ENCODE data around the gene DZIP1.
"Not testable (repeated sequence)": the region's sequence is repeated elsewhere in the genome, so short reads cannot be mapped to it uniquely, and the experiment has no call there.

The DZIP1 gene

DNA sequence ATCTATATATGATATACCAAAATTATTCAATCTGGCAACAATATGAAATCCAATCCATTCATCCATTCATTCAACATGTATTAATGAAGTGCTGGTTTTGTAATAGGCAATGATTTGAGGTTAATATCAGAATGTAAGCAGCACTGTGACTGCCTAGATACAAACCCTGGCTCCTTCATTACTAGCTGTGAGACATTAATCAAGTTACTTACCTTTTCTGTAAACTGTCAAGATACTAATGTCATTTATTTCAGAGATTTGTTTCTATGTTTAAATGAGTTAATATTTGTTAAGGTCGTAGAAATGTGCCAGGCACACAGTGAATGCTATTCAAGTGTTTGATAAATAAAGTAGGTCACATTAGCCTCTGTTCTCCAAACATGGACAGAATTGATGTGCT lies 51.0 kb downstream of the DZIP1 start:
- no peak for DNase-seq

- DNase-seq: no peak
Observed at GRCh38 chr13:95588721-95589120, 55.8 kb downstream of the DZIP1 start.

GRCh38 chr13:95588134-95588533 lies 56.4 kb downstream of the DZIP1 start:
- DNase-seq: no peak

- no peak for DNase-seq
Observed at GRCh38 chr13:95585867-95586266, 58.6 kb downstream of the DZIP1 start.

DNA sequence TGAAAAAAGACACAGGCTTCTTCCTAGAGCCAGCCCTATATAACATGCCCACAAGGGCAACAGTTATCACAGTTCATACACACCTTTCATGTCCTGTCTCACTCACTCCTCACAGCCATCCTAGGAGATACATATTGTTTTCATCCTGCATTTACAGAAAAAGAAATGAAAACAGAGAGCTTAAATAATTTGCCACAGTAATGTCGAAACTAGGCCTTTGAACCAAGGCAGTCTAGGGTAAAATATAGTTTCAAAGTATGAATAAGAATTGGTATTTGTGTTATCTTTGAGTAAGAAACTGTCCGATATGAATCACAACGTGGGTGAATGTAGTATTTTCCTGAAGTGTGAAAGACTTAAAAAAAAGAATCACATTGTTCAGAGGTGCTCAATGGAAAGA lies 65.2 kb downstream of the DZIP1 start:
- no peak for DNase-seq

GRCh38 chr13:95573221-95573620 lies 71.3 kb downstream of the DZIP1 start:
- no peak for DNase-seq

- DNase-seq: no peak
Observed at GRCh38 chr13:95571941-95572340, 72.6 kb downstream of the DZIP1 start.

DNA sequence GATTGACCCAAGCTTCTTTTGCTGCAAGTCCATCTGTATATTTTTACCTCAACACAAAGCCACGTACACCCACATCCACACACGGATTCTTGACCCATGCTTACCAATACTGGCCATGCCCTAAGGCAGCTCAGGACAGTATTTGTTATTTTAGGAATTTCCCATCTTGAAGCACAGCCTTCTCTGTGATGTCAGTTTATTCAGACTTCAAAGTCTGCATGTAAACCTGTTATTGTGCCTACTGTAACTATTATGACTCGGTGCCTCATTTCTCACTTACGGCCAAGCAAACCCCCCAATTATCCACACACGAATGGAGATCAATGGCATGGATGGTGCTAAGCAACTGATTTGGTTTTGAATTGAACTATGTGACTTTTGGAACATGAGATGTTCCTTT lies 74.5 kb downstream of the DZIP1 start:
- no peak for DNase-seq

GRCh38 chr13:95568131-95568530 lies 76.4 kb downstream of the DZIP1 start:
- DNase-seq: no peak

DNA sequence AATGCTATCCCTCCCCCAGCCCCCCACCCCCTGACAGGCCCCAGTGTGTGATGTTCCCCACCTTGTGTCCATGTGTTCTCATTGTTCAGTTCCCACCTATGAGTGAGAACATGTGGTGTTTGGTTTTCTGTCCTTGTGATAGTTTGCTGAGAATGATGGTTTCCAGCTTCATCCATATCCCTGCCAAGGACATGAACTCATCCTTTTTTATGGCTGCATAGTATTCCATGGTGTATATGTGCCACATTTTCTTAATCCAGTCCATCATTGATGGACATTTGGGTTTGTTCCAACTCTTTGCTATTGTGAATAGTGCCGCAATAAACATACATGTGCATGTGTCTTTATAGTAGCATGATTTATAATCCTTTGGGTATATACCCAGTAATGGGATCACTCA lies 78.7 kb downstream of the DZIP1 start:
- not testable (repeated sequence) for DNase-seq

GRCh38 chr13:95564733-95565291 lies 79.7 kb downstream of the DZIP1 start:
- DNase-seq: no peak

DNA sequence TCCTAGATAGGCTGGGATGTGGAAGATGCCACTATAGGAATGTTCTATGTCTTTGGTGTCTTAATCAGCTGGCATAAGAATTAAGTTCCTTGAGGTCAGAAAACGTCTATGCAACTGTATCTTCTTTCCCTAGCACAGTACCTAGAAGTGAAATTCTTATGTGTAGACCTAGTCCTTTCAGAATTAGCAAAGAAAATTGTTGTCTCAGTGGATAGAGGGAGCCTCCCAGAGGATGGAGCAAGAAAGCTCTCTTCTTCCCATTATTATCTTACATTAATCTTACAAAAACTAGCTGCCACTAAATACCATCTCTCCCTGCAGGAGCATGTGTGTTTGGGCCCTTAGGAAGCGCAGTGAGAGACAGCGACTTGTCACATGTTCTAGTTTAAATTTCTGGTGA lies 80.4 kb downstream of the DZIP1 start:
- no peak for DNase-seq

DNA sequence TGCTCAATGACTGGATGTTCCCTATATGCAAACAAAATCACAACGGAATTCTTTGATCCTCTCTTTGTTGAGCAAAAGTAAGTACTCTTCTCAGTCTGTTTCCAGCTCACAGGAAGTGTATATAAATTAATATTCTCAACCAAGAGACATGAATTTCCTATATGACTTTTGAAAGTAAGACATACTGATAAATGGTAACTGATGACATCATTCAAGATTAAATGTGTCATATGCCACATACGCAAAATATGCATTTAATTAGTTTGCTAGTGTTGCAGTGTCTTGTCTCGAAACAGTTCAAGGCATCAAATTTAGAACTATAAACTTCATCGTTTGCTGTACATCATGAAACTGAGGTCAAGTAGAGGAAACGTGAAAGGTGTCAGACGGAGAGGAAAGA lies 84.1 kb downstream of the DZIP1 start:
- DNase-seq: no peak

- no peak for DNase-seq
Observed at GRCh38 chr13:95559100-95559499, 85.4 kb downstream of the DZIP1 start.

DNA sequence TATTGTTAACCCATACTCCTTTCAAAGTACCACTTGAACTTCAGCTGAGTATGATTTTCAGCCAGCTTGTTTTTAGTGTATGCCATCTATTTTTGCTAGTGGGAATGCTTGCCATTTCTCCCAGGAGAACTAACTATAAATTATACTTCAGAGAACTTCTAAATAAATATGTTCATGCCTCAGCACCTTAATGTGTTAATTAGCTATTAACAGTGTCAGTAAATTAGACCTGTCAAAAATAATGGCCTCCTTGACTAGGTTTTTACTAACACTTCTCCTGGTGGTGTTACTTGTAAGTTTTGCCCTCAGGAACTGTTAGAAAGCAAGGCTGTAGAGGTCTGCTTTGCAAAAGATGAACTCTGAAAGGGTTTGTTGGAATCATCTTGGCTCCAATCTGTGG lies 87.5 kb downstream of the DZIP1 start:
- no peak for DNase-seq

GRCh38 chr13:95553581-95554385 lies 90.7 kb downstream of the DZIP1 start:
- no peak for DNase-seq

DNA sequence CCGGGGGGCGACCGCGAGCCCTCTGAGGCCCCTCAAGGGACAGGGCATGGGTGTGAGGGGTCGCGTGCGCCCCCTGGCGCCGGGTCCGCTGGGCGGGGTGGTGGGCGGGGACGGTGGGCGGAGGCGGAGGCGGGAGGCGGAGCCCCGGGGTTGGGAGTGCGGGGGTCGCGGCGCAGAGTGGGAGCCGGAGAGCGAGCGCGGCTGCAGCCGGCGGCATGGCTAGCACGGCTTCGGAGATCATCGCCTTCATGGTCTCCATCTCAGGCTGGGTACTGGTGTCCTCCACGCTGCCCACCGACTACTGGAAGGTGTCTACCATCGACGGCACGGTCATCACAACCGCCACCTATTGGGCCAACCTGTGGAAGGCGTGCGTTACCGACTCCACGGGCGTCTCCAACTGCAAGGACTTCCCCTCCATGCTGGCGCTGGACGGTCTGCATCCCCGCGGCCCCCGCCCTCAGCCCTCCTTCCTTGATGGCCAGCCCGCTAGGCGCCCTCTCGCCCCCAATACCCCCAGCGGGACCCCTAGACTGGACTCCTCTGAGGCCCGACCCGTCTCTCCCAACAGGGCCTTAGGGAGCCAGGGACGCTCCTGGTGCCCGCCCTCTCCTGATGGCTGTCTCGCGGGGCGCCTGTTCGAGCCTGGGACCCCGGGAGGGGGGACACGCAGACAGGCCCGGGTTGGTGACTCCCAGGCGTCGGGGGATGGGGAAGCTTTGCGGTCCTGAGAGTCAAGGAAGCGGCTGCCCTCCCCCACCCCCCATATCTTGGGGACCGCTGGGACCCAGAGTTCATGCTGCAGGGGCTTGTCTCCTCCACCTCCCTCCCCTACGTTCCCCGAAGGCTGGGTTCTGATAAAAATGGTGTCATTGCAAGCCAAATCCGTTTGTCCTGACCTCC lies 91.7 kb downstream of the DZIP1 start, which contains the start of gene CLDN10:
CLDN10 (plus strand) TSS at position 182 of the 903 bp plus-strand sequence; CDS start at position 216, 34 bp downstream.
- no peak for DNase-seq

DNA sequence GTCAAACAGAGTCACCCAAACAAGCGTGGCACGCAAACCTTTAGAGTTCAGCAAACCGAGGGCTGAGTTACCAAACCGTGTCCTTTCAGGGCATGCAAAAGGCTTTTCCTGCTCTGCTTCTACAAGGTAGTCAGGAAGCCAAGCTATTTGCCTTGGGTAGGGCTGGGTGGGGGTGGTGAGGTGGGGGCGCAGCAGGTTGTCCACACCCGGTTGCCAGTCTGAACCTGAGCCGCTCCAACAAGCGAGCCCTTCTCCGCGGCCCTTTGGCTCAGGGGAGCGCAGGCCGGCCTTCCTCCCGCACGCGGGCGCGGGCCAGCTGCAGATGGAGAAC lies 92.3 kb downstream of the DZIP1 start:
- no peak for DNase-seq

DNA sequence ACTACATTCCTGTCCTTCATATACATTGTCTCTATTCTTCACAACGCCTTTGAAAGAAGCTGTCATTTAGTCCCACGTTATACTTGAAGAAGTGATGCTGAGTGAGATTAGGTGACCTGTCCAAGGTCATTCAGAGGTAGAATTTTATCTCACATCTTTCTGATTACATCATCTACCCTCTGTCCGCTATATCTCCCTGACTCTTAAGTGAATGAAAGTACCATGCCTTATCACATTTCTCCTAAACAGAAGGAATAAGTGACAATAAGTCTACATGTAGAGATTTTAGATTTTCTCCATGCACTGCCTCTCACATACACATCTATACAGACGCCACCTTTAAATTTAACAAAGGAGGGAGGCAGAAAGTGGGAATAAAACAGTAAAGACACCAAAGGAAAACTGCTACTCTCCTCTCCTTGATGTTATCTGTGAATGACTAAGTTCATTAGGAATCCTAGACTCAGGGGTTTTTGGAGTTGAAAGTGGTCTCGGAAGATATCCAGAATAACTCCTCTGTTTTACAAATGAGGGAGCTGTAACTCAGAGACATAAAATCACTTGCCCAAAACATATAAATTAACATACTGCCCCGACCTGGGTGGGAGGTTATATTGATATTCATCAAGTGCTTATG lies 96.9 kb downstream of the DZIP1 start:
- no peak for DNase-seq

DNA sequence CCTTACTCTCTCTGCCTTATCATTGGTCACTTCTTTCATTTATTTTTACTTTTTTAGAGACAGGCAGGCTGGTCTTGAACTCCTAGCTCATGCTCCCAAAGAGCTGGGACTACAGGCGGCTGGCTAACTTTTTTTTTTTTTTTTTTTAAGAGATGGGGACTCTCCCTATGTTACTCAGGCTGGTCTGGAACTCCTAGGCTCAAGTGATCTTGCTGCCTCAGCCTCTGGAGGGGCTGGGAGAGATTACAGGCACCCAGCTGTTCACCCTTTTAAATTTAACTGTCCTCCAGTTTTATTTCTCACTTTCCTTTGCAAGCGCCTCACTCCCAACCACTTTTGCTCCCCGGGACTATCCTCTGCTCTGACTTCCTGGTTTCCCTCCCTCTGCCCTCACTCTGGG lies 97.6 kb downstream of the DZIP1 start:
- no peak for DNase-seq

GRCh38 chr13:95544293-95544692 lies 100.2 kb downstream of the DZIP1 start:
- DNase-seq: no peak

GRCh38 chr13:95541911-95542474 lies 102.5 kb downstream of the DZIP1 start:
- DNase-seq: no peak

- no peak for DNase-seq
Observed at GRCh38 chr13:95541308-95541707, 103.2 kb downstream of the DZIP1 start.
